Keratinocyte (primary cell): ENCODE measurements around the gene P2RY13.

Source experiments
- CTCF ChIP-seq, 3 experiments: IDR thresholded peaks in 1 of 3; conservative IDR thresholded peaks in 1 of 3; optimal IDR thresholded peaks in 1 of 3; 2 replicates in 2 of 3; 3 replicates in 1 of 3; pipeline versions ENCODE3 to v1.5.1; 2011; ENCODE audit warnings: low read length in 3 of 3, mild to moderate bottlenecking in 3 of 3, moderate library complexity in 2 of 3, control low read depth in 1 of 3, inconsistent platforms in 1 of 3; ENCODE audit not compliant: insufficient read depth in 2 of 3; ENCODE audit errors: extremely low read depth in 1 of 3
- EZH2 ChIP-seq: IDR thresholded peaks from one replicate; pipeline ENCODE4 v1.6.1; 2012; ENCODE audit warnings: inconsistent platforms, mild to moderate bottlenecking, low read length, moderate library complexity

GRCh38 chr3:151372063-151372820 lies 42.9 kb upstream of the P2RY13 start:
- TF ChIP-seq CTCF (optimal IDR thresholded peaks at IDR 0.05 in 1 of 3, IDR thresholded peaks at IDR 0.05 in 1 of 3, conservative IDR thresholded peaks at IDR 0.05 in 1 of 3; ENCODE audit: extremely low read depth in 1 of 3, insufficient read depth in 2 of 3, low read length in 3 of 3) (no peak), EZH2 (no peak)
